IPS-18c (cell line): ENCODE data around the gene ROR2.
"Not testable (repeated sequence)": the region's sequence is repeated elsewhere in the genome, so short reads cannot be mapped to it uniquely, and the experiment has no call there.

Experiments used
- H3K4me3 ChIP-seq: 2 replicates; pipeline ENCODE4 v1.7.0; 2013; ENCODE audit warnings: low read depth, mild to moderate bottlenecking, low read length, moderate library complexity; ENCODE audit not compliant: insufficient read depth
- H3K9me3 ChIP-seq: one replicate; pipeline ENCODE4 v1.6.1; 2013; ENCODE audit warnings: mild to moderate bottlenecking, low read length, moderate library complexity; ENCODE audit not compliant: control insufficient read depth, insufficient read depth

Gene ROR2

DNA sequence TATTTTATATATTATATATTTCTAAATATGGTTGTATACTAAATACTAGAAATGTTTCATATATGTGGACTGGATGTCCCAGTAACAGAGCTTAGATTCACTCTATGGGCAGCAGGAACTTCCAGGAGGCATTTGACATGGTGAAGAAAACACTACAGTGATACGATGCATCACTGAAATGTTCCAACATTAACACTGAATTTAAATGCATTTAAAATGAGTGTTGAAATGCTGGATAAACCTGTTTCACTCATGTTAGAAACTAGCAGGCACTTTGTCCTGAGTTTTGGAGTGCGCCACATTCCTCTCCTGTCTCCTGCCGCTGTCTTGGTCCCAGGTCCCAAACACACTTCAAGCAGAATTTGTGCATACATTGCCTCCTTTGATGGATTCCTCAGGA lies 288.6 kb downstream of the ROR2 start:
- no peak overlapping the region for H3K4me3 ChIP-seq

DNA sequence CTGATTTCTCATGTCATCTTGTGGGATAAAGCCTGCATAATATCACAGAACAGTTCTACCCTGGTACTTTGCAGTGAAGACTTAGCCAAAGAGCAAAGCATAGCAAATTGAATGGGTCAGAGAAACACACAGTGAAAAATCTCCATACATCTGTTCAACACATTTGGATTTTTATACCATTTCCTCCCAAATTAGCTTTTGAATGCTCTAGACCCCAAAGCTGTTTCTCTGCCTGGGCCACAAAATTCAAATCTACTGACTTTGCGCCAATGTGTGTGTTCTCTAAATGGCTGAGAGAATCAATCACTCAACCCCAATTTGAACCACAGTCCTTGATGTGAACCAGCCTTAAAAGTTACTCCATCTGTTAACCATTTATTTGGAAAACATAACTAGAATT lies 289.5 kb downstream of the ROR2 start:
- Histone ChIP-seq H3K9me3 (no peaks in the 10 kb centered on the region), H3K4me3 (no peak overlapping the region)

More for the DNA sequence above, 288.6 kb downstream of the ROR2 start:
- H3K9me3 ChIP-seq: no peaks in the 10 kb centered on the region

DNA sequence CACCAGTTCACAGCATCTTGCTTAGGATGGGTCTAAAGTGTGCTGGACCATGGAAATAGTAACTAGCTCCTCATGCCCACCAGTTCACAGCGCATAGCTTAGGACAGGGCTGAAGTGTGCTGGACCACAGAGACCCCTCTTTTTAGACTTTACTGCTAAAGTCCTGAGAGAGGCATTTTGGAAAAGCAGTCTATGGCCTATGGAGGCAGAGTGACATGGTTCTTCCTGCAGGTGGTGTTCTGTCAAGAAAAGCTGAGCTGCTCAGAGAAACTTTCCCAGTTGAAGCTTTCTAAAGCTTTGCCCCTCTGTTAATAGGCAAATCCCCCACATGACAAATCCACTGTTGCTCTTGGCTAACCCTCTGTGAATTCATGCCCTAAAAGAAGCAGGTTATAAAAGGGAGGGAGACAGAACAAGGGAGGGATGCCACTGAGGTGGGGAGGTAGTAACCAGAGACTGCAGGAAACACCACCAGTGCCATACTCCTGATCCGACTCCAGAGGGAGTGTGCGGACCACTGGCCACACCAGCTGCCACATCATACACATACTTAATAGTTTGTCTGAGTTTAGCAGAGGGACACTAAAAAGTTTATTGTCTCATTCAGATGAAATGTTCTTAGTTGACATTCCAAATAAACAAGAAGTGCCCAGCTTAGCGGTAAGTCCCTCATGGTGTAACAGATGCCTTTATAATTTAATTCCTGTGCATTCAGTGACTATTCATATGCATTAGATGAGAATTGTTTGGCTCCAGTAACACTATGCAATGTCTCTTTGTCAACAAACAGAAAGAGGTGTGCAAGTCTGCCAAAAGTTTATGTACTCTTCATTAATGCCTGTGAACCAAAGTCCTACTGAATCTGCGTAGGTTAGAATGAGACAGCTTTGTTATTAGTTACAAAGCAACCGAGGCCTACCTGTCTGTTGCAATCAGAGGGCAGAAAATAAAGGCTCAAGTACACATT lies 290.2 kb downstream of the ROR2 start:
- Histone ChIP-seq H3K4me3 (no peak overlapping the region), H3K9me3 (no peaks in the 10 kb centered on the region)

DNA sequence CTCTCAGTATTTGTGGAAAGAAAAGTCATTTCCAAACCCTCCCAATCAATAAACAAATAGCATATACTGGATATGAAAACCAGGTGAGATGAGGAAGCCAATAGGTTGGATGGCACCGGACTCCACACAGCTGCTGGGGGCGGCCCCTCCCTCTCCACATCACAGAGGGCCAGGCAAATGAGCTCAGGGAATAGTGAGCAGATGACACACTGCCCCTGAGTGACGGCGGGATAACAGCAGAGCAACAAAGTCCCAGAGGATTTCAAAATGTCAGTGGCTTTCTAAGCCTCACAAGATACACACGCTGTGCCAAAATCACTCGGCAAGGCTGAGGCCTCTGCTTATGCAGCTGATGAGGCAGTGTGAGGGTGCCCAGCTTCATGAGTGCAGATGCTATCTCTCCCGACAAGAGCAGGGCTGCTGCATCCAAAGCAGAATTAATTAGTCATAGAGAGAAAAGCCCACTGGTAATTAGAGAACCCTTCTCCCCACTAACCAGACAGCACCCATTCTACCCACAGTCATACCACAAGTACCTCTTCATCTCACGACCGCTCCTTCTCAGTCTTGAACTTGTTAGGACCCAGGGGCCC lies 291.4 kb downstream of the ROR2 start:
- H3K9me3 ChIP-seq: no peaks in the 10 kb centered on the region

GRCh38 chr9:91657501-91657900 lies 292.5 kb downstream of the ROR2 start:
- H3K4me3 ChIP-seq: no peak overlapping the region
- no peaks in the 10 kb centered on the region for H3K9me3 ChIP-seq

More for the DNA sequence above, 291.4 kb downstream of the ROR2 start:
- H3K4me3 ChIP-seq: no peak overlapping the region

DNA sequence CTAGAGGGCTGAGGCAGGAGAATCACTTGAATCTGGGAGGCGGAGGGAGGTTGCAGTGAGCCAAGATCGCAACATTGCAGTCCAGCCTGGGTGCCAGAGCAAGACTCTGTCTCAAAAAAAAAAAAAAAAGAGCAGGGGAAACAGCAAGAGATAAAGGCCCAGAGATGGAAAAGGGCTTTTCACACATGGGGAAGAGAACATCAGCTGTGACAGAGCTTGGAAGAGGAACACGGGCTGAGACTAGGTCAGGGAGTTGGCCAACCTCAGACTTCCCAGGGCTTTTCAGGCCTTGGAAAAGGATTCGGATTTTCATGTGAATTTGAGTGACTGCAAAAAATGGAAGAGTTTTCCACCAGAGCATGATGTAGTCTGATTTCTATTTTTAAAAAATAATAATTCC lies 294.4 kb downstream of the ROR2 start:
- no peak overlapping the region for H3K4me3 ChIP-seq
- no peaks in the 10 kb centered on the region for H3K9me3 ChIP-seq

DNA sequence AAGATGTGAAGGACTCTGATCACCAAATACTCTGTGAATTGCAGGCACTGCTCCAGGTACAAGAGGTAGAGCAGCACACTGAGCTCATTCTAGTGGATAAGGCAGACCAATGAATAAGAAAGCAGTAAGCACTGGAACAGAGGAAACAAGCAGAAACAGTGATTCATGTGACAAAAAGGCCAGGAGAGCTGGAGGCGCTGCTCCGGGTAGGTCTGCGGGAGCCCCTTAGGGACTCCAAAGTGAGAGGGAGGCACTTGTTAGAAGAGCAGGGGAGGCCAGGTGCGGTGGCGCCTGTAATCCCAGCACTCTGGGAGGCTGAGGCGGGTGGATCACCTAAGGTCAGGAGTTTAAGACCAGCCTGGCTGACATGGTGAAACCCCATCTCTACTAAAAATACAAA lies 294.8 kb downstream of the ROR2 start:
- Histone ChIP-seq H3K4me3 (no peak overlapping the region), H3K9me3 (no peaks in the 10 kb centered on the region)

DNA sequence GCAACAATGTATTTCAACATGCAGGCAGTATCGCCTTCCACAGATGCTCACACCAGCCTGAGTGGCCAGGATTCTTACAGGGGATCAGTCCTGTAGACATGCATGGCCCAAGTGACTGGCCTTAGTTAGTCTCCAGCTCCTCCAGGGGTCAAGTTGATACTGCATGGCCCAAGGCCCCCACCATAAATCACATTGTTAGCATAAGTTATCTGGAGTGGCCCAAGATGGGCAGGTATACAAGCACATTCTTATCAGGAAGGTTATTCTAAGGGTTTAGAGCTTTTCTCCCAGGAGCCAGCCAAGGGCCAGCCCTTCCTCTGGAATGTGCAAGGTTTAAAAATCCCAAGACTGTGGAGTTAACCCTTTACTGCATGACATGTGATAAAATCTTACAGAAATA lies 295.5 kb downstream of the ROR2 start:
- Histone ChIP-seq H3K4me3 (no peak overlapping the region), H3K9me3 (no peaks in the 10 kb centered on the region)

DNA sequence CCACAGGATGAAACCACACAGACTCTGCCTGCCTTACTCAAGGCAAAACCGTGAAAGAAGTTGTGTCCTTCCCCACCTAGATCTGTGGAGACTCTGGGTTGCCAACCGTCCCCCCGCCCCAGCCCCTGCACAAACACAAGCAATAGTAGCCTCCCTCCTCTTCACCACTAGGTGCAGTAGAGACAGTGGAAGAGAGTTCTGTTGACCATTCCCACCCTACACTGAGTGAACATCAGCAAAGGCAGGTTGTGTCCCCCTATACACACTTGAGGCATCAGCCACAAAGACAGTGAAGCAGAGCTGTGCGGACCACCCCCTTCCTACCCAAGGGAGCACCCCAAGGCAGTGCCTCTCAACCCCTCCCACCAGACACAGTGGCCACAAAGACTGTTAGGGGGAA lies 302.7 kb downstream of the ROR2 start:
- H3K9me3 ChIP-seq: no peaks in the 10 kb centered on the region
- H3K4me3 ChIP-seq: no peak overlapping the region

DNA sequence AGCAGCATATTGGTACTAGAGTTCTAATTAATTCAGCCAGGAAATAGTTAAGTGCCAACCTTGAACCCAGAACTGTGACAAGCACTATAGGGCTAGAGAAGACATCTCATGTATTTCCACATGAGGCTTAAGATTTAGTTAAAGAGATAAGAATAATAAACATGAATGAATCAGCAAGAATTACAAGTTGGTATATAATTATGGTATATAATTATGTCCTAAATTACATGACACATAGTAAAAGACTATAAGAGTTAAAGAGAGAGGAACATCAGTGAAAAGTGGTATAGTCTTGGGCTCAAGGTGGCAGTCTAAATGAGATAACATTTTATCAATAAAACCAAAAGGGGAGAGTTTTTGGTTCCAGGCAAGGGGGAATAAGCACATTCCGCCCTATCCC lies 303.3 kb downstream of the ROR2 start:
- Histone ChIP-seq H3K9me3 (no peaks in the 10 kb centered on the region), H3K4me3 (no peak overlapping the region)

DNA sequence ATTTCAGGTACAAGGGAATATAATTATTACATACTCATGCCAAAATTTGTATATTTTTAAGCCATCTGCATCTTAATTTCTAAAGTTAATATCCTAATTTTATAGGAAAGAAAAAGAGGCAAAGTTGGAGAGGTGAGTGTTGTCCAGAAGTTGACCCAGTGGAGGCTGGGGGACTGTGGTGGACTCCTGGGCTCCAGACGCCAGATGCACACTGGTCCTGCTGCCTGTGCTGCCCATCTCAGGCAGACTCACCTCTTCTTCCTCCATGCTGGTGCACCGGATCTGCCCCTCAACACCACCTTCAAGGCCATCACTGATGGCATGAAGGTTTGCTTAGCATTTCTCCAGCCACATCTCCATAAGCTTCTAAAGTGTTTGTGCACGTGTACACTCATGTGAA lies 305.6 kb downstream of the ROR2 start:
- Histone ChIP-seq H3K4me3 (no peak overlapping the region), H3K9me3 (no peaks in the 10 kb centered on the region)

GRCh38 chr9:91643481-91644077 lies 306.4 kb downstream of the ROR2 start:
- Histone ChIP-seq H3K9me3 (no peaks in the 10 kb centered on the region), H3K4me3 (no peak overlapping the region)

GRCh38 chr9:91642771-91643170 lies 307.3 kb downstream of the ROR2 start:
- H3K4me3 ChIP-seq: no peak overlapping the region
- H3K9me3 ChIP-seq: no peaks in the 10 kb centered on the region

DNA sequence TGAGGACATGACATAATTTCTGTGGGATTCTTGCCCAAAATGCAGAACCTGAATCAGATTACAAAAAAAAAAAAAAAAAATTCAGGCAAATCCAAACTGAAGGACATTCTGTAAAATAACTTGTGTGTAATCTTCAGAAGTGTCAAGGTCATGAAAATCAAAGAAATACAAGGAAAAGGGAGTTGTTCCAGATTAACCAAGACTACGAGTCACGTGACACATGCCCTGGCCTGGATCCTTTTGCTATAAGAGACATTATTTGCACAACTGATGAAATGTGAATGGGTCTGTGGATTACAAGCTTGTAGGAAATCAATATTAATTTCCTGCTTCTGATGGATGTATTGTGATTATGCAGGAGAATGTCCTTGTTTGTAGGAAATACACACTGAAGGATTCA lies 309.6 kb downstream of the ROR2 start:
- Histone ChIP-seq H3K4me3 (no peak overlapping the region), H3K9me3 (no peaks in the 10 kb centered on the region)

GRCh38 chr9:91639054-91639453 lies 311.0 kb downstream of the ROR2 start:
- Histone ChIP-seq H3K9me3 (no peaks in the 10 kb centered on the region), H3K4me3 (no peak overlapping the region)

DNA sequence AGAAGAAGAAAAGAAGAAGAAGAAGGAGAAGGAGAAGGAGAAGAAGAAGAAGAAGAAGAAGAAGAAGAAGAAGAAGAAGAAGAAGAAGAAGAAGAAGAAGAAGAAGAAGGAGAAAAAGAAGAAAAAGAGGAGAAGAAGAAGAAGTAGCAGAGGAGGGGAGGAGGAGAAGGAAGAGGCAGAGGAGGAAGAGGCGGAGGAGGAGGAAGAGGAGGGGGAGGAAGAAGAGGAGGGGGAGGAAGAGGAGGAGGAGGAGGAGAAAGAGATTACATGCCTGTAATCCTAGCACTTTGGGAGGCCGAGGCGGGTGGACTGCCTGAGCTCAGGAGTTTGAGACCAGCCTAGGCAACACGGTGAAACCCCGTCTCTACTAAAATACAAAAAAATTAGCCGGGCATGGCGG lies 315.2 kb downstream of the ROR2 start:
- H3K9me3 ChIP-seq, H3K4me3 ChIP-seq: not testable (repeated sequence)

DNA sequence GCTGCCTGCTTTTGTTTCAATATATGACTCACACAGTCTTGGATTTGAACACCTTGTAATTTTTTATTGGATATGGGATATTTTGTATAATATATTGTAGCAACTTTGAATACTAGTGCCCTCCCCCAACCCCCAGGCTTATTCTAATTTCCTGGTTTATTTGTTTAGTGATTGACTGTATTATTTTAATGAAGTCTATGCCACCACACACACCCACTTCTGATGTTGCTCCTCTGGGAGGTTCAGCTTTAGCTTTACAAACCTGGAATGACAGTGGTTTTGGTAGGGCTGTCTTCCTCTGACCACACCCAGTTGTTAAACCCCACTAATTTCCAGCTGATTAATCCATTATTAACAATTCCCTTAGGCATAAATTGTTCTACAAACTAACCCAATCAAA lies 320.3 kb downstream of the ROR2 start:
- Histone ChIP-seq H3K9me3 (no peaks in the 10 kb centered on the region), H3K4me3 (no peak overlapping the region)

GRCh38 chr9:91628892-91629291 lies 321.1 kb downstream of the ROR2 start:
- Histone ChIP-seq H3K4me3 (no peak overlapping the region), H3K9me3 (no peaks in the 10 kb centered on the region)
